ENCODE data around the gene SKA3.
"Not testable (repeated sequence)": the region's sequence is repeated elsewhere in the genome, so short reads cannot be mapped to it uniquely, and the experiment has no call there.

The SKA3 gene

GRCh38 chr13:21176215-21176981, at the start of gene SKA3, which contains the start of gene MRPL57:
Gene SKA3, minus strand, starts transcription at chr13:21176552. Its CDS starts 75 bp downstream, at chr13:21176477.
Gene MRPL57, plus strand, starts transcription at chr13:21176658. Its CDS starts 259 bp downstream, at chr13:21176917.
- DNase-seq (ENCODE audit: low read depth in 2 of 2), result peak; percentile 87 to 89

- no peak for DNase-seq (ENCODE audit: low read depth in 2 of 2)
Observed at GRCh38 chr13:21225082-21225481, 48.7 kb upstream of the SKA3 start.

- no peak for DNase-seq (ENCODE audit: low read depth in 2 of 2)
Observed at GRCh38 chr13:21221268-21221667, 44.9 kb upstream of the SKA3 start.

- not testable (repeated sequence) for DNase-seq (ENCODE audit: low read depth in 2 of 2)
Observed at GRCh38 chr13:21219716-21220115, 43.4 kb upstream of the SKA3 start.

GRCh38 chr13:21219036-21219381, 42.7 kb upstream of the SKA3 start:
- no peak for DNase-seq (ENCODE audit: low read depth in 2 of 2)

- no peak for DNase-seq (ENCODE audit: low read depth in 2 of 2)
Observed at GRCh38 chr13:21218351-21219035, 42.1 kb upstream of the SKA3 start.

- DNase-seq (ENCODE audit: low read depth in 2 of 2), result no peak
Observed at GRCh38 chr13:21216332-21216731, 40.0 kb upstream of the SKA3 start.

- not testable (repeated sequence) for DNase-seq (ENCODE audit: low read depth in 2 of 2)
Observed at GRCh38 chr13:21215419-21215818, 39.1 kb upstream of the SKA3 start.

- no peak for DNase-seq (ENCODE audit: low read depth in 2 of 2)
Observed at GRCh38 chr13:21212138-21212775, 35.9 kb upstream of the SKA3 start.

GRCh38 chr13:21208652-21209154, 32.4 kb upstream of the SKA3 start:
- no peak for DNase-seq (ENCODE audit: low read depth in 2 of 2)

GRCh38 chr13:21202767-21203531, 26.6 kb upstream of the SKA3 start:
- DNase-seq (ENCODE audit: low read depth in 2 of 2), result no peak

- not testable (repeated sequence) for DNase-seq (ENCODE audit: low read depth in 2 of 2)
Observed at GRCh38 chr13:21201456-21202190, 25.3 kb upstream of the SKA3 start.

GRCh38 chr13:21198391-21198790, 22.0 kb upstream of the SKA3 start:
- not testable (repeated sequence) for DNase-seq (ENCODE audit: low read depth in 2 of 2)

GRCh38 chr13:21197606-21198225, 21.4 kb upstream of the SKA3 start:
- not testable (repeated sequence) for DNase-seq (ENCODE audit: low read depth in 2 of 2)

GRCh38 chr13:21194756-21195155, 18.4 kb upstream of the SKA3 start:
- DNase-seq (ENCODE audit: low read depth in 2 of 2), result not testable (repeated sequence)

GRCh38 chr13:21186410-21186809, 10.1 kb upstream of the SKA3 start:
- not testable (repeated sequence) for DNase-seq (ENCODE audit: low read depth in 2 of 2)

- no peak for DNase-seq (ENCODE audit: low read depth in 2 of 2)
Observed at GRCh38 chr13:21181671-21182070, 5.3 kb upstream of the SKA3 start.

GRCh38 chr13:21176982-21177284, 581 bp upstream of the SKA3 start:
- no peak for DNase-seq (ENCODE audit: low read depth in 2 of 2)

GRCh38 chr13:21175656-21176214, 617 bp downstream of the SKA3 start:
- no peak for DNase-seq (ENCODE audit: low read depth in 2 of 2)

- DNase-seq (ENCODE audit: low read depth in 2 of 2), result not testable (repeated sequence)
Observed at GRCh38 chr13:21173767-21174166, 2.6 kb downstream of the SKA3 start.
